T-helper 2 cell treated with Interferon-gamma antibody and Interleukin-4, amounts not matched to agents 5 μg/mL and 100 μg/mL, for 36 hours (primary cell): ENCODE results near the gene DERL2.
A peak's percentile ranks its signal among the peaks of the same experiment; 100 is the strongest.

Experiments
- DNase-seq: peaks from one replicate; pipeline ENCODE4 v3.0.0; 2021; ENCODE audit warnings: low spot score
- H3K27ac Mint-ChIP-seq: one replicate; pipeline ENCODE4 v1.8.0; 2021; ENCODE audit warnings: mild to moderate bottlenecking, mixed read lengths
- H3K27me3 Mint-ChIP-seq: one replicate; pipeline ENCODE4 v1.8.0; 2021; ENCODE audit warnings: low read depth, mixed read lengths
- H3K36me3 Mint-ChIP-seq: one replicate; pipeline ENCODE4 v1.8.0; 2021; ENCODE audit warnings: low read depth, mixed read lengths
- H3K4me1 Mint-ChIP-seq: one replicate; pipeline ENCODE4 v1.8.0; 2021; ENCODE audit warnings: low read depth, mixed read lengths
- H3K4me3 Mint-ChIP-seq: one replicate; pipeline ENCODE4 v1.8.0; 2022; ENCODE audit warnings: mild to moderate bottlenecking, moderate library complexity, mixed read lengths
- H3K9me3 Mint-ChIP-seq: one replicate; pipeline ENCODE4 v1.8.0; 2021; ENCODE audit warnings: mixed read lengths

Gene DERL2

DNA sequence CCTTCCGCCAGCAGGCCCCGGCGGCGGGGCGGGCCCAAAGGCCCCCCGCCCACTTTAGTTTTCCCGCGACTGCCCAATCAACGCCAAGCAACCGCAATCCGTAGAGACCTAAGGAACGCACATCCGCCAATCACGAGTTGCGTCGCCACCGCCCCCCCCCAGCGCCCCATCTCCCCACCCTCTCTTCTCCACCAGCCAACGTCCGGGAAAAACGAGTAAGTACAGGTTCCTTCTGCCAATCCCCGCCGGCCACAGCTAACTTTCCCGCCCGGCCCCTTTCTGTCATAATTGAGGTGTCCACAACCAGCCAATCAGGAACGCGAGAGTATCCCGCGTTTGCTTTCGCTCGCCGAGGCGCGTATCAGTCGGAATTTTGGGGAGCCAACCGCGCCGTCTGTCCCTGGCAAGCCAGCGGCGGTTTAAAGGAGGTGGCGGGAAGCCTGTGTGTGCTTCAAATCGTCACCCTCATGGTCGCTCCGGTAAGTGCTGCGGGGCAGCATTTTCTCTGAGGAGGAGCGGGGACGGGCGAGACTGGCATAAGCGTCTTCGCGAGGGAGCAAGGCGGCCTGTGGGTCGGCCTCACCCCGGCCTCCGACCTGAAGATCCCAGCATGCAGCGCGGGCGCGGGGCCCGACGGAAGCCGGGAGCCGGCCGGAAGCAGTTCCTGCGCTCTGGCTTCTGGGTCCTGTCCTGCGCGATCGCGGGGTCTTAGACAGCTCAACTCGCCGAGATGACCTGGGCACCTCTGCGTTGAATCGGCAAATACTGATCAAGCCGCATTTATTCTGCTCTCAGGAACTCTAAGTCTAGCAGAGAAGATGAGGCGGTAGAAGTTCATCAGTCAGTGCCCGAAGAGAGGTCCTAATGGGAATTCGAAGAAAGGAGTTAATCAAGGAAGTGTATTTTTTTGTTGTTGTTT lies 487 bp upstream of the DERL2 start, which contains the start of gene MIS12:
TSS of gene MIS12 (plus strand) at position 361 of the 919 bp plus-strand sequence. CDS start 2,297 bp downstream, outside the sequence.
- H3K36me3 Mint-ChIP-seq: peaks cover 68% of the 10 kb centered on the region

DNA sequence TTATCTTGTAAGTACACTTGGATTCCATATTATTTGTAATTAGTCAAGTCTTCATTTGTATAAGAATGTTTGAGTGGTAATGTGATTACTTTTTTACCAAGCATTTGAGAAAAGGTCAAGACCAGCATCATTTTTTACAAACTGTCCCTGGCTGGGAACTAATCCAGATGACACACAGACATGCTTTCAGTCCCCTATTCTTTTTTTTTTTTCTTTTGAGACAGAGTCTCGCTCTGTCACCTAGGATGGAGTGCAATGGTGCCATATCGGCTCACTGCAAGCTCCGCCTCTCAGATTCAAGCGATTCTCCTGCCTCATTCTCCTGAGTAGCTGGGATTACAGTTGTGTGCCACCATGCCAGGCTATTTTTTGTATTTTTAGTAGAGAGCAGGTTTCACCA lies 4.5 kb downstream of the DERL2 start:
- Mint-ChIP-seq H3K9me3 (no peaks in the 10 kb centered on the region), H3K27ac (no peak overlapping the region), H3K27me3 (no peaks in the 10 kb centered on the region), H3K4me1 (peaks cover 22% of the 10 kb centered on the region), H3K4me3 (no peak overlapping the region), H3K36me3 (peaks cover 73% of the 10 kb centered on the region)
- DNase-seq: no peak

More for the DNA sequence above, 487 bp upstream of the DERL2 start, which contains the start of gene MIS12:
- peak within 1 kb of the TSS; percentile 99 for H3K4me3 Mint-ChIP-seq
- H3K27me3 Mint-ChIP-seq: no peaks in the 10 kb centered on the region
- H3K4me1 Mint-ChIP-seq: peaks cover 32% of the 10 kb centered on the region
- no peaks in the 10 kb centered on the region for H3K9me3 Mint-ChIP-seq
- peak; percentile 97 for DNase-seq
- H3K27ac Mint-ChIP-seq: peak within 1 kb of the TSS; percentile 97

DNA sequence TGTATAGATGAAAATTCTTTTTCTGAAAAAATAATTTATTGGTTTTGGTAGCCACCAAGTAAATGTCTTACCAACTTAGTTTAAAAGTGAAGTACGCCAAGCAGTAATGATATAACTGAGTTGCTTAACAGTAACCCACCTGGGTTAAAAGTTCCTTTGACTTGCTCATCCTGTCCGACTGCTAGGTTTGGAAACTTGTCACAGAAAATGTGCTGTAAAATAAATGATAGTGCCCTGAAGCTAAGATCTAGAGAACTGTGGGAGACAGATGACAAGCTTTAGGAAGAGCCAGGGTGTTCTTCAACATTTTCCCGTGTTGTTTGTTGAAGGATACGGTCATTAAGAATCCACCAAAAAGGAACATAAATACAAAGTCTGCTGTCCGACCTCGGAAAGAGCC lies 5.0 kb downstream of the DERL2 start:
- Mint-ChIP-seq H3K27ac (no peak overlapping the region), H3K9me3 (no peaks in the 10 kb centered on the region), H3K4me1 (peaks cover 22% of the 10 kb centered on the region), H3K4me3 (no peak overlapping the region), H3K27me3 (no peaks in the 10 kb centered on the region), H3K36me3 (peaks cover 76% of the 10 kb centered on the region)
- DNase-seq: no peak

DNA sequence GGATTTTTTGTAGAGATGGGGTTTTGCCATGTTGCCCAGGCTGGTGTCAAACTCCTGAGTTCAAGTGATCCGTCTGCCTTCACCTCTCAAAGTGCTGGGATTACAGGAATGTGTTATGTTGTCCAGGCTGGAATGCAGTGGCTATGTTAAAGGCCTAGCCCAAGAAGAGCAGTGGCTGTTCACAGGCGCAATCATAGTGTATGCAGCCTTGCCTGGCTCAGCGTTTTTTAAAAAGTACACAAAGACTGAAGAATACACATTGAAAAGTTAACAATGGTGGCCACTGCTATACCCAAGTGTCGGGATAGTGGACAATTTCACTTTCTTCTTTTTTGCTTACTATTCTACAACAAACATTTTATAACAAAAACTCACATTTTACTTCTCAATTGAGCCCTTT lies 7.0 kb downstream of the DERL2 start:
- H3K4me1 Mint-ChIP-seq: peaks cover 13% of the 10 kb centered on the region
- no peak for DNase-seq
- H3K27me3 Mint-ChIP-seq: no peaks in the 10 kb centered on the region
- H3K9me3 Mint-ChIP-seq: no peaks in the 10 kb centered on the region
- no peak overlapping the region for H3K27ac Mint-ChIP-seq
- peaks cover 75% of the 10 kb centered on the region for H3K36me3 Mint-ChIP-seq
- H3K4me3 Mint-ChIP-seq: no peak overlapping the region

DNA sequence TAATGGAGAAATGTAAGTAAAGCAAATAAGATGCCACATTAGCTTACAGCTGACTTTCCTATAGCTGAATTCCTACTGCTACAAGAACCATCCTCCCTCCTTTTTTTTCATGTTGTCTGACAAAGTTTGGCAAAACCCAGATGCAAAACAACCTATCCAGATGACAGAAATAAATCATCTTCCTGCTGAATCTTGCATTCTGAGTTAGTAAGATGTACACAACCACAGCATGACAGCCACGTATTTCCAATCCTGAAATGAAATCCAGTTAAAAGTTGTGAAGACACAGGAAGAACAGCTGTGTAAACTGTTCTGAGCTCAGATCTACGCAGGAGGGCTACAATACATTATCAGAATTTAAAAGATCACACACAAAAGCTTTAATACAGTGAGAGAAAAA lies 12.1 kb downstream of the DERL2 start:
- Mint-ChIP-seq H3K4me1 (peaks cover 11% of the 10 kb centered on the region), H3K27me3 (no peaks in the 10 kb centered on the region), H3K36me3 (peaks cover 48% of the 10 kb centered on the region), H3K9me3 (no peaks in the 10 kb centered on the region), H3K27ac (no peak overlapping the region), H3K4me3 (no peak overlapping the region)
- DNase-seq: no peak

DNA sequence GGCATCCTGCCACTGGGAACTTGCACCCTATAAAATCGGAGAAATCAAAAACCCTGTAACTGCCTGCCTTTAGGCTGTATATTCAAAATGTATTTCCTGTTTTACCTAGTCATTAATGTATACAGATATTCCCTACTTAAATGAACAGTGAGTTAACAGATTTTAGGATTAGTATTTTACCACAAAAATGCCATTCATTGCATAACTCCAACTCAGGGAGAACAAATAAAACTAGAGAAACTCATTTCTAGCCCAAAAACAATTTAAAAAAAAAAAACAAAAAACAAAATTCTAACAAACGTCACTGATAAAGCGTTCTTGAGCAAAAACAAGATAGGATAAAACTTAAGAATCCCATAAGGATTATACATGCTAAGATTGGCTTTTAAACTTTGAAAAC lies 13.5 kb downstream of the DERL2 start:
- H3K36me3 Mint-ChIP-seq: peaks cover 42% of the 10 kb centered on the region
- peaks cover 17% of the 10 kb centered on the region for H3K4me1 Mint-ChIP-seq
- H3K27me3 Mint-ChIP-seq: no peaks in the 10 kb centered on the region
- H3K4me3 Mint-ChIP-seq: no peak overlapping the region
- DNase-seq: no peak
- no peak overlapping the region for H3K27ac Mint-ChIP-seq
- no peaks in the 10 kb centered on the region for H3K9me3 Mint-ChIP-seq

DNA sequence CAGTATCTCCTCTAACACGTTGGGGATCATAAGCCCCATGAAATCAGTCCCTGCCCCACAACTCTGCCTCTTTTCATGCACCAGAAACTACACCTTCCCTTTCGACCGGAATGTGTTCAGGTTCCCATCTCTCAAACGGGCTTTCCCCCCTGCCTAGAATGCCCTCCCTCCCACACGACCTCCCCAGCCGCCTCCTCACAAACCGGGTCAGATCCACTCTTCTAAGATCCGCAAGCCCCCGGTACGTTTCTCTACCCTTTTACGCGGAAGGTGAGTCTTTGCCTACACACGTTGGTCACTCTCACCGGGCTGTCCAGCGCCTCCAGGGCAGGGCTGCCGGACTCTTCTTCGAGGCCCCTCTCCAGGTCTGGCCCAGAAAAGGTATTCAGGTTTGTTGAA lies 17.9 kb downstream of the DERL2 start:
- Mint-ChIP-seq H3K9me3 (no peaks in the 10 kb centered on the region), H3K4me1 (peaks cover 38% of the 10 kb centered on the region), H3K36me3 (peaks cover 17% of the 10 kb centered on the region), H3K27ac (peak overlapping the region; percentile 62), H3K4me3 (peak overlapping the region; percentile 92), H3K27me3 (no peaks in the 10 kb centered on the region)
- peak; percentile 16 for DNase-seq

DNA sequence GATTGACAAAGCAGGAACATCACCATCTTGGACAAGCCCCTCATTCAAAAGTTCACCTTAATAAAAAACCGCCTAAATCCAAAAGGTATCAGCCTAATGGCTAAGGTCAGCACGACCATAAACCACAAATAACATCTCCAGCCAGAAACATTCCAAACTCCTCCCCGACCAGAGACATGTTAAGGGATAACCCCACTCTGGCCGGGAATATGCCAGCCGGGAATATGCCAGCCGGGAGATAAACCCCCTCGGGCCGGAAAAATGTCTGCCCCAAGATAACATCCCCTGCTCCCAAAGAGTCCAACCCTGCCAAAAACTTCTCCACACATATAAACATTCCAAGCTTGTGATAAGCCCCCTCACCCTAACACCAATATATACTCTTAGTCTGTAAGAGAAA lies 18.6 kb downstream of the DERL2 start:
- H3K36me3 Mint-ChIP-seq: peaks cover 16% of the 10 kb centered on the region
- peak overlapping the region; percentile 92 for H3K4me3 Mint-ChIP-seq
- H3K4me1 Mint-ChIP-seq: peaks cover 38% of the 10 kb centered on the region
- no peak for DNase-seq
- no peaks in the 10 kb centered on the region for H3K9me3 Mint-ChIP-seq
- H3K27ac Mint-ChIP-seq: peak overlapping the region; percentile 62
- no peaks in the 10 kb centered on the region for H3K27me3 Mint-ChIP-seq

DNA sequence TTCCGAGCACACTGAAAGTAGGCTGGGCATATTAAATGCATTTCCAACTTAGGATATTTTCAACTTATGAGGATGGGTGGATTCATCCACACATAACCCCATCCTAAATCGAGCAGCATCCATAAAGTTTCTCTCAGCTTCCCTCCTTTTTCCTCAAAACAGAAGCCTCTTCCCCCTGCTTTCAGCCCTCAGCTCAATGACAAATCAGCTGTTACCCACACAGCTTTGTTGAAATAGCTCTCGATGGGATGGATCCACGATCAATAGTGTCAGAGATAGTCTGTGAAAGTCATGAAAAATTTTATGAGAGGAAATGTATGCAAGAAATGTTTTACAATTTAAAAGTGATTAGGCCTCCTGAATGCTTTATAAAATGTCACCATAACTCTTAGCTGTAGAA lies 19.7 kb downstream of the DERL2 start:
- Mint-ChIP-seq H3K27me3 (no peaks in the 10 kb centered on the region), H3K9me3 (no peaks in the 10 kb centered on the region), H3K36me3 (peaks cover 10% of the 10 kb centered on the region), H3K27ac (no peak overlapping the region), H3K4me3 (peak overlapping the region; percentile 92), H3K4me1 (peaks cover 38% of the 10 kb centered on the region)
- DNase-seq: no peak

DNA sequence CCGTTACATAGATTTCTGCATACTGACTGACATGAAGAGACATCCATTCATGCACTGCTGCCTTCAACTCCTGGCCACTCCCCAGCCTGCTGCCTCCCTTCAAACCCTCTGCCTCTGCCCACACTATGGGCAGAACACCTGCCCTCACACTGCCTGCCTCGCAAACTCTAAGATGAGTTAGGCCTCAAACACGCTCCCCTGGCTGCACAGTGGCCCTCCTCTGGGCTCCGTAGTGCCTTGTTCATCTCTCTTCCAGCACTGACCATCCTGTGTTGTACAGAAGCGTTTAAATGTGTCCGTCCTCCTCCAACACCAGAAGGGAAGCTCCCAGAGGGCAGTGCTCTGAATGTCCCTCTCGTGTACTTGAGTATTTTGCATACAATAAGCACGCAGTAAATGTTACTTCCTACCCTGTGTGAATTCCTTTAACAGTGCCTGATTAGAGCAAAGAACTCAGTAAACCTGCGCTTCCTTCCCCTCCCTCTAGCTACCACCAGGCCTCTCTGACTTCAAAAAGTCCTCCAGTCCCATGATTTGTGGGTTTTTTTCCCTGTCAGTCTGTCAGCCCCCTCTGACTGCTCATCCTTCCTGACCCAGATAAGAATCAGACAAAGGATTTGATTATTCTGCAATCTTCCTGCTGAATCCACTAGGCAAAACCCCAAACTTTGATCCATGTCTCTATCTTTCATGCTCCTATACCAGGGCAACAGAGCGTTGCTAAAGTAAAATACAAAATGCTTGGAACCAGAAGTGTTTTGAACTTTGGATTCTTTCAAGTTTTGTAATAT lies 21.1 kb downstream of the DERL2 start:
- Mint-ChIP-seq H3K4me3 (no peak overlapping the region), H3K27me3 (no peaks in the 10 kb centered on the region), H3K27ac (no peak overlapping the region), H3K4me1 (peaks cover 36% of the 10 kb centered on the region), H3K9me3 (no peaks in the 10 kb centered on the region), H3K36me3 (peaks cover 20% of the 10 kb centered on the region)
- no peak for DNase-seq

DNA sequence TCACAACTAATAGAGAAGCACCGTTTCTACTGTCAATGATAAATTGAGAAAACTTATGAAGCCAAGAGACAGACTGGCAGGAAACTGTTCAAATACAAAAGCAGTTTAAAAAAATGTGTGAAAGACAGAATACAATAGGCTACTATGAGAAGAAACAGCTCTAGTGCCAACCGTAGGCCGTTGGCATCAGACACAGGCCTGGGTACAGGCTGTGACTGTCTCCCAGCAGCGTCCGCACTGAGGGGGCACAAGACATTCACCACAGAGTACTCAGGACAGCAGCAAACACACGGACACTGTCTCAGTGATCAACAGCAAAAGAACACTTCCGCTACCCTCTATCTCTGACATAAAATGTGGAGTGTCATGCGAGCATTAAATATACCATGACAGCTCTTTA lies 39.2 kb downstream of the DERL2 start:
- DNase-seq: no peak
- no peaks in the 10 kb centered on the region for H3K4me1 Mint-ChIP-seq
- peaks cover 44% of the 10 kb centered on the region for H3K36me3 Mint-ChIP-seq
- no peak overlapping the region for H3K27ac Mint-ChIP-seq
- no peak overlapping the region for H3K4me3 Mint-ChIP-seq
- H3K27me3 Mint-ChIP-seq: no peaks in the 10 kb centered on the region
- H3K9me3 Mint-ChIP-seq: no peaks in the 10 kb centered on the region

DNA sequence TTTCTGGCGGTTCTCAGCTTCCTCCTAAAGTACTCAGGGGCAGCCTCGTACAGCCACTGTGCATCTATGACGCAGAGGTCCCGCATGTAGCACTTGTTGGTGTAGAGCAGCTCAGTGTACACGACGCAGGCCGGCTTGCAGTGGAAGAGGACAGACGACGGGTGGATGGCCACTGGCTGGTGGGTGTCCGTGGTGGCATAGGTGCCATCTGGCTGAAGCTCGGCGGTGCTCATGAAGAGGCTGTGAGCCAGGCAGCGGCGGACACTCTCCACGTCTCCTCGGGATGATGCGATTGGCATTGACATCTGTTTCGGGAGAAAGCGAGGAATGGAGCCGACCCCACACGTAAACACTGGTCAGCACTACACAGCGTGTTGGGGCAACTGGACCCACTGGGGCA lies 41.8 kb downstream of the DERL2 start:
- no peak overlapping the region for H3K27ac Mint-ChIP-seq
- peaks cover 6% of the 10 kb centered on the region for H3K4me1 Mint-ChIP-seq
- DNase-seq: no peak
- peaks cover 30% of the 10 kb centered on the region for H3K36me3 Mint-ChIP-seq
- H3K9me3 Mint-ChIP-seq: no peaks in the 10 kb centered on the region
- H3K4me3 Mint-ChIP-seq: no peak overlapping the region
- no peaks in the 10 kb centered on the region for H3K27me3 Mint-ChIP-seq

DNA sequence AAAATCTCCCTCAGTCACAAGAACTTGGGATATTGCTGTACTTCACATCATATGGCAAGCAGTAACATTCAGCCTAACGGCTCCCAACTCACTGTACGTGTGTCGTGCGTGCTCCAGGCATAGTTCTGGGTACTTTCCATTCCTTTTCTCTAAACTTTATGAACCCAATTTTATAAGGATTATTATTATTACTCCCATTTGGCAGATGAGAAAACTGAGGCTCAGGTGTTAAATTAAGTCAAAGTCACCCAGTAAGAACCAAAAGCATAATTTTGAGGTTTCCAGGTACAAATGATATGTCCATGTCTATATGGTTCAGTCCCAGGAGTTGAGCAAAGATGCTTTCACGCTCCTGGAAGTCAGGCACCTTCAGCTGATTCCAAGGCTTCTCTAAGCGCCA lies 42.2 kb downstream of the DERL2 start:
- no peaks in the 10 kb centered on the region for H3K9me3 Mint-ChIP-seq
- peaks cover 28% of the 10 kb centered on the region for H3K36me3 Mint-ChIP-seq
- no peak overlapping the region for H3K4me3 Mint-ChIP-seq

DNA sequence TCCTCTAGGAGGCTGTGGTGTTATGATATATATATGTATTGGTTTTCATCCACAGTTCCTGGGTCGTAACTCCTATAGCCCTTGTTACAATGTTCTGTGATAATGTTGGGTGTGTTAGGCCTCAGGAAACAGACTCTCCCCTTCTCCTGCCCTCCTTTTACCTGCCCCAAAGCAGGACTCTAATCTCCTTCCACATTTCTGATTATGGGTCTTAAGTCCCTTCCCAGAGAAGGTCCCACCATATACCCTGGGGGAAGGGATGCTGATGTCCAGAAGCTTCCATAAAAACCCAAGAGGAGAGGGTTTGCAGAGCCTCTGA lies 46.6 kb downstream of the DERL2 start:
- Mint-ChIP-seq H3K36me3 (peaks cover 38% of the 10 kb centered on the region), H3K9me3 (no peaks in the 10 kb centered on the region), H3K4me1 (peaks cover 28% of the 10 kb centered on the region), H3K4me3 (peak overlapping the region; percentile 84), H3K27ac (peak overlapping the region; percentile 82), H3K27me3 (no peaks in the 10 kb centered on the region)
- no peak for DNase-seq

More for the DNA sequence above, 42.2 kb downstream of the DERL2 start:
- H3K27me3 Mint-ChIP-seq: no peaks in the 10 kb centered on the region
- H3K27ac Mint-ChIP-seq: no peak overlapping the region
- H3K4me1 Mint-ChIP-seq: peaks cover 7% of the 10 kb centered on the region
- no peak for DNase-seq
